GM23338 (cell line): ENCODE data around the gene TLCD4. TPM values are rescaled to one million over a fixed set of nuclear protein-coding genes. Genes with fewer than 3 reads are reported as not detected.

ENCODE experiments used
- ATAC-seq: fragments of 200-7000 bp; cut with Tn5 transposase; 3 replicates; pipeline ENCODE4 v1.9.1; 2020
- DNase-seq: peaks from one replicate; pipeline ENCODE4 v3.0.0-alpha.2; 2015; ENCODE audit warnings: low spot score
- H2AFZ ChIP-seq: fragments of 200-600 bp; sonication (generic); 2 replicates; pipeline ENCODE4 v1.8.0; 2016; ENCODE audit warnings: antibody characterized with exemption, mild to moderate bottlenecking, moderate library complexity
- H3F3A ChIP-seq: fragments of 200-600 bp; sonication (generic); replicated peaks from 2 replicates; pipeline ENCODE4 v1.8.0; 2017; ENCODE audit warnings: antibody characterized with exemption, mixed run types, low read depth
- H3K27ac ChIP-seq: fragments of 200-600 bp; sonication (generic); 2 replicates; pipeline ENCODE4 v1.6.1; 2016; ENCODE audit warnings: low read depth
- H3K27me3 ChIP-seq: fragments of 200-600 bp; sonication (generic); 2 replicates; pipeline ENCODE4 v1.8.0; 2016; ENCODE audit warnings: mild to moderate bottlenecking, mixed run types, moderate library complexity; ENCODE audit not compliant: insufficient read depth
- H3K36me3 ChIP-seq: fragments of 200-600 bp; sonication (generic); 2 replicates; pipeline ENCODE4 v1.8.0; 2016; ENCODE audit warnings: mild to moderate bottlenecking; ENCODE audit not compliant: insufficient read depth
- H3K4me1 ChIP-seq: fragments of 200-600 bp; sonication (generic); 2 replicates; pipeline ENCODE4 v1.8.0; 2016; ENCODE audit warnings: mild to moderate bottlenecking, moderate library complexity; ENCODE audit not compliant: insufficient read depth
- H3K4me2 ChIP-seq: fragments of 200-600 bp; sonication (generic); 2 replicates; pipeline ENCODE4 v1.7.1; 2017; ENCODE audit warnings: mixed run types
- H3K4me3 ChIP-seq: fragments of 200-600 bp; sonication (generic); 2 replicates; pipeline ENCODE4 v1.6.1; 2016; ENCODE audit warnings: mixed run types
- H3K79me2 ChIP-seq: fragments of 200-600 bp; sonication (generic); replicated peaks from 2 replicates; pipeline ENCODE4 v1.8.0; 2017; ENCODE audit warnings: mild to moderate bottlenecking; ENCODE audit not compliant: insufficient read depth
- H3K9me2 ChIP-seq: fragments of 200-600 bp; sonication (generic); 2 replicates; pipeline ENCODE4 v1.8.0; 2017; ENCODE audit not compliant: insufficient read depth
- H4K20me1 ChIP-seq: fragments of 200-600 bp; sonication (generic); replicated peaks from 2 replicates; pipeline ENCODE4 v1.8.0; 2017; ENCODE audit warnings: mild to moderate bottlenecking; ENCODE audit not compliant: insufficient read depth
- H3K27ac Mint-ChIP-seq: 2 replicates; pipeline ENCODE4 v1.8.0; 2020; ENCODE audit warnings: inconsistent platforms, mild to moderate bottlenecking, moderate library complexity, mixed read lengths
- H3K27me3 Mint-ChIP-seq: 3 replicates; pipeline ENCODE4 v1.8.0; 2022; ENCODE audit warnings: low read depth, mild to moderate bottlenecking, moderate library complexity, mixed read lengths, inconsistent platforms; ENCODE audit not compliant: insufficient read depth, poor library complexity
- H3K36me3 Mint-ChIP-seq: 3 replicates; pipeline ENCODE4 v1.8.0; 2021; ENCODE audit warnings: low read depth, mild to moderate bottlenecking, inconsistent platforms, moderate library complexity, mixed read lengths
- H3K4me1 Mint-ChIP-seq: 3 replicates; pipeline ENCODE4 v1.8.0; 2020; ENCODE audit warnings: mild to moderate bottlenecking, inconsistent platforms, mixed read lengths
- H3K4me3 Mint-ChIP-seq: 3 replicates; pipeline ENCODE4 v1.8.0; 2021; ENCODE audit warnings: moderate library complexity, mild to moderate bottlenecking, inconsistent platforms, mixed read lengths
- H3K9me3 Mint-ChIP-seq: 3 replicates; pipeline ENCODE4 v1.8.0; 2020; ENCODE audit warnings: moderate library complexity, mild to moderate bottlenecking, inconsistent platforms, mixed read lengths
- CREB1 ChIP-seq: fragments of 250-450 bp; sonication (Bioruptor Pico); IDR thresholded peaks from 2 replicates; pipeline ENCODE4 v1.5.0; 2020; ENCODE audit warnings: low read depth, mild to moderate bottlenecking, moderate library complexity
- EZH2 ChIP-seq: fragments of 200-600 bp; sonication (generic); IDR thresholded peaks from one replicate; pipeline ENCODE4 v1.8.0; 2017; ENCODE audit warnings: antibody characterized with exemption, mild to moderate bottlenecking, low read depth; ENCODE audit not compliant: unreplicated experiment
- EZH2phosphoT487 ChIP-seq: fragments of 200-600 bp; sonication (generic); IDR thresholded peaks from one replicate; pipeline ENCODE4 v1.8.1; 2018; ENCODE audit warnings: antibody characterized with exemption; ENCODE audit not compliant: unreplicated experiment
- JUNB ChIP-seq: IDR thresholded peaks from one replicate; pipeline ENCODE4 v1.6.1; 2016; ENCODE audit warnings: antibody characterized with exemption; ENCODE audit not compliant: unreplicated experiment
- NANOG ChIP-seq: IDR thresholded peaks from 2 replicates; pipeline ENCODE4 v1.6.1; 2016; ENCODE audit warnings: antibody characterized with exemption, borderline replicate concordance
- POLR2AphosphoS5 ChIP-seq: IDR thresholded peaks from 2 replicates; pipeline ENCODE4 v1.6.1; 2016; ENCODE audit warnings: antibody characterized with exemption, low read depth
- REST ChIP-seq: IDR thresholded peaks from one replicate; pipeline ENCODE4 v1.6.1; 2018; ENCODE audit warnings: antibody characterized with exemption; ENCODE audit not compliant: unreplicated experiment
- STAT1 ChIP-seq: IDR thresholded peaks from one replicate; pipeline ENCODE4 v1.6.1; 2016; ENCODE audit warnings: antibody characterized with exemption; ENCODE audit not compliant: unreplicated experiment
- ZNF114 ChIP-seq: fragments of 250-450 bp; sonication (Bioruptor Pico); IDR thresholded peaks from 2 replicates; pipeline ENCODE4 v1.5.0; 2020; ENCODE audit warnings: mild to moderate bottlenecking, moderate library complexity
- ZNF331 ChIP-seq: fragments of 250-450 bp; sonication (Bioruptor Pico); IDR thresholded peaks from 2 replicates; pipeline ENCODE4 v1.5.0; 2020; ENCODE audit warnings: low read depth, mild to moderate bottlenecking, moderate library complexity
- polyA plus RNA-seq: library from polyadenylated mRNA; unstranded; fragments of >200 nt; fragmentation: Nextera tagmentation; extraction: Ambion mirVana; gene quantifications from 2 replicates; pipeline ENCODE4 v1.2.1, GENCODE V29; 2016
- total RNA-seq: library from RNA; depleted of rRNA; stranded (reverse); fragments of >200 nt; shearing (Covaris generic); gene quantifications from 2 replicates; pipeline ENCODE4 v1.2.3, GENCODE V29; 2014
- TF ChIP-seq, protein P1 (sequence below): IDR thresholded peaks from 2 replicates; pipeline ENCODE4 v1.6.1; 2016; ENCODE audit warnings: antibody characterized with exemption
- TF ChIP-seq, protein P2 (sequence below): fragments of 250-450 bp; sonication (Bioruptor Pico); IDR thresholded peaks from 2 replicates; pipeline ENCODE4 v1.5.0; 2020; ENCODE audit warnings: mild to moderate bottlenecking, moderate library complexity

Gene TLCD4
- total and polyA plus RNA-seq, 2 experiments from 2014 or later = 3.5 to 4.2 TPM

- TF ChIP-seq, protein P1, sequence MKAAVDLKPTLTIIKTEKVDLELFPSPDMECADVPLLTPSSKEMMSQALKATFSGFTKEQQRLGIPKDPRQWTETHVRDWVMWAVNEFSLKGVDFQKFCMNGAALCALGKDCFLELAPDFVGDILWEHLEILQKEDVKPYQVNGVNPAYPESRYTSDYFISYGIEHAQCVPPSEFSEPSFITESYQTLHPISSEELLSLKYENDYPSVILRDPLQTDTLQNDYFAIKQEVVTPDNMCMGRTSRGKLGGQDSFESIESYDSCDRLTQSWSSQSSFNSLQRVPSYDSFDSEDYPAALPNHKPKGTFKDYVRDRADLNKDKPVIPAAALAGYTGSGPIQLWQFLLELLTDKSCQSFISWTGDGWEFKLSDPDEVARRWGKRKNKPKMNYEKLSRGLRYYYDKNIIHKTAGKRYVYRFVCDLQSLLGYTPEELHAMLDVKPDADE = no peak
- TF ChIP-seq JUNB (no peak), NANOG (no peak), CREB1 (CRISPR knock-in tag) (no peak)
These were observed 29.5 kb downstream of the TLCD4 start (continued) for GRCh38 chr1:95146637-95147036.

- Histone ChIP-seq H3K4me3 (no peak overlapping the region), H2AFZ (no peak overlapping the region), H4K20me1 (no peaks in the 10 kb centered on the region), H3K4me2 (no peak overlapping the region), H3F3A (no peaks in the 10 kb centered on the region), H3K4me1 (no peaks in the 10 kb centered on the region), H3K27me3 (no peaks in the 10 kb centered on the region), H3K36me3 (no peaks in the 10 kb centered on the region), H3K79me2 (no peaks in the 10 kb centered on the region), H3K9me2 (no peaks in the 10 kb centered on the region), H3K27ac (no peak overlapping the region)
- ATAC-seq (no peak), DNase-seq (no peak)
- Mint-ChIP-seq H3K4me3 (no peak overlapping the region), H3K27ac (no peak overlapping the region), H3K36me3 (no peaks in the 10 kb centered on the region), H3K4me1 (no peaks in the 10 kb centered on the region), H3K27me3 (no peaks in the 10 kb centered on the region), H3K9me3 (no peaks in the 10 kb centered on the region)
- TF ChIP-seq, protein P2, sequence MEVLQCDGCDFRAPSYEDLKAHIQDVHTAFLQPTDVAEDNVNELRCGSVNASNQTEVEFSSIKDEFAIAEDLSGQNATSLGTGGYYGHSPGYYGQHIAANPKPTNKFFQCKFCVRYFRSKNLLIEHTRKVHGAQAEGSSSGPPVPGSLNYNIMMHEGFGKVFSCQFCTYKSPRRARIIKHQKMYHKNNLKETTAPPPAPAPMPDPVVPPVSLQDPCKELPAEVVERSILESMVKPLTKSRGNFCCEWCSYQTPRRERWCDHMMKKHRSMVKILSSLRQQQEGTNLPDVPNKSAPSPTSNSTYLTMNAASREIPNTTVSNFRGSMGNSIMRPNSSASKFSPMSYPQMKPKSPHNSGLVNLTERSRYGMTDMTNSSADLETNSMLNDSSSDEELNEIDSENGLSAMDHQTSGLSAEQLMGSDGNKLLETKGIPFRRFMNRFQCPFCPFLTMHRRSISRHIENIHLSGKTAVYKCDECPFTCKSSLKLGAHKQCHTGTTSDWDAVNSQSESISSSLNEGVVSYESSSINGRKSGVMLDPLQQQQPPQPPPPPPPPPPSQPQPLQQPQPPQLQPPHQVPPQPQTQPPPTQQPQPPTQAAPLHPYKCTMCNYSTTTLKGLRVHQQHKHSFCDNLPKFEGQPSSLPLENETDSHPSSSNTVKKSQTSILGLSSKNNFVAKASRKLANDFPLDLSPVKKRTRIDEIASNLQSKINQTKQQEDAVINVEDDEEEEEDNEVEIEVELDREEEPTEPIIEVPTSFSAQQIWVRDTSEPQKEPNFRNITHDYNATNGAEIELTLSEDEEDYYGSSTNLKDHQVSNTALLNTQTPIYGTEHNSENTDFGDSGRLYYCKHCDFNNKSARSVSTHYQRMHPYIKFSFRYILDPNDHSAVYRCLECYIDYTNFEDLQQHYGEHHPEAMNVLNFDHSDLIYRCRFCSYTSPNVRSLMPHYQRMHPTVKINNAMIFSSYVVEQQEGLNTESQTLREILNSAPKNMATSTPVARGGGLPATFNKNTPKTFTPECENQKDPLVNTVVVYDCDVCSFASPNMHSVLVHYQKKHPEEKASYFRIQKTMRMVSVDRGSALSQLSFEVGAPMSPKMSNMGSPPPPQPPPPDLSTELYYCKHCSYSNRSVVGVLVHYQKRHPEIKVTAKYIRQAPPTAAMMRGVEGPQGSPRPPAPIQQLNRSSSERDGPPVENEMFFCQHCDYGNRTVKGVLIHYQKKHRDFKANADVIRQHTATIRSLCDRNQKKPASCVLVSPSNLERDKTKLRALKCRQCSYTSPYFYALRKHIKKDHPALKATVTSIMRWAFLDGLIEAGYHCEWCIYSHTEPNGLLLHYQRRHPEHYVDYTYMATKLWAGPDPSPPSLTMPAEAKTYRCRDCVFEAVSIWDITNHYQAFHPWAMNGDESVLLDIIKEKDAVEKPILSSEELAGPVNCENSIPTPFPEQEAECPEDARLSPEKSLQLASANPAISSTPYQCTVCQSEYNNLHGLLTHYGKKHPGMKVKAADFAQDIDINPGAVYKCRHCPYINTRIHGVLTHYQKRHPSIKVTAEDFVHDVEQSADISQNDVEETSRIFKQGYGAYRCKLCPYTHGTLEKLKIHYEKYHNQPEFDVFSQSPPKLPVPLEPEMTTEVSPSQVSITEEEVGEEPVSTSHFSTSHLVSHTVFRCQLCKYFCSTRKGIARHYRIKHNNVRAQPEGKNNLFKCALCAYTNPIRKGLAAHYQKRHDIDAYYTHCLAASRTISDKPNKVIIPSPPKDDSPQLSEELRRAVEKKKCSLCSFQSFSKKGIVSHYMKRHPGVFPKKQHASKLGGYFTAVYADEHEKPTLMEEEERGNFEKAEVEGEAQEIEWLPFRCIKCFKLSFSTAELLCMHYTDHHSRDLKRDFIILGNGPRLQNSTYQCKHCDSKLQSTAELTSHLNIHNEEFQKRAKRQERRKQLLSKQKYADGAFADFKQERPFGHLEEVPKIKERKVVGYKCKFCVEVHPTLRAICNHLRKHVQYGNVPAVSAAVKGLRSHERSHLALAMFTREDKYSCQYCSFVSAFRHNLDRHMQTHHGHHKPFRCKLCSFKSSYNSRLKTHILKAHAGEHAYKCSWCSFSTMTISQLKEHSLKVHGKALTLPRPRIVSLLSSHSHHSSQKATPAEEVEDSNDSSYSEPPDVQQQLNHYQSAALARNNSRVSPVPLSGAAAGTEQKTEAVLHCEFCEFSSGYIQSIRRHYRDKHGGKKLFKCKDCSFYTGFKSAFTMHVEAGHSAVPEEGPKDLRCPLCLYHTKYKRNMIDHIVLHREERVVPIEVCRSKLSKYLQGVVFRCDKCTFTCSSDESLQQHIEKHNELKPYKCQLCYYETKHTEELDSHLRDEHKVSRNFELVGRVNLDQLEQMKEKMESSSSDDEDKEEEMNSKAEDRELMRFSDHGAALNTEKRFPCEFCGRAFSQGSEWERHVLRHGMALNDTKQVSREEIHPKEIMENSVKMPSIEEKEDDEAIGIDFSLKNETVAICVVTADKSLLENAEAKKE (CRISPR knock-in tag) = no peak
- TF ChIP-seq, protein P1 = no peak
- no peak for TF ChIP-seq EZH2phosphoT487
- no peak for TF ChIP-seq ZNF114
- no peak for TF ChIP-seq JUNB
- TF ChIP-seq REST = no peak
- no peak for TF ChIP-seq STAT1
- TF ChIP-seq POLR2AphosphoS5 = no peak
- no peak for TF ChIP-seq ZNF331 (CRISPR knock-in tag)
- TF ChIP-seq EZH2 = no peak
These were observed 36.9 kb downstream of the TLCD4 start for GRCh38 chr1:95154096-95154495.
